Type B pancreatic cell (in vitro differentiated cells): ENCODE measurements around the gene RFPL4AL1. TPM values are rescaled to one million over a fixed set of nuclear protein-coding genes. Genes with fewer than 3 reads are reported as not detected.

ENCODE experiments used
- DNase-seq: peaks from one replicate; pipeline ENCODE4 v3.0.0; 2021; ENCODE audit warnings: mixed read lengths; ENCODE audit not compliant: unreplicated experiment; ENCODE audit errors: extremely low spot score
- H3K27ac Mint-ChIP-seq: 2 replicates; pipeline ENCODE4 v1.8.0; 2021; ENCODE audit warnings: mild to moderate bottlenecking, mixed read lengths
- H3K27me3 Mint-ChIP-seq: 2 replicates; pipeline ENCODE4 v1.8.0; 2021; ENCODE audit warnings: mixed read lengths
- H3K36me3 Mint-ChIP-seq: 2 replicates; pipeline ENCODE4 v1.8.0; 2021; ENCODE audit warnings: mixed read lengths
- H3K4me1 Mint-ChIP-seq: one replicate; pipeline ENCODE4 v1.8.0; 2021; ENCODE audit warnings: mixed read lengths; ENCODE audit not compliant: unreplicated experiment
- H3K4me3 Mint-ChIP-seq: 2 replicates; pipeline ENCODE4 v1.8.0; 2021; ENCODE audit warnings: mild to moderate bottlenecking, mixed read lengths
- H3K9me3 Mint-ChIP-seq: 2 replicates; pipeline ENCODE4 v1.8.0; 2021; ENCODE audit warnings: mixed read lengths
- CTCF ChIP-seq: fragments of 200-600 bp; sonication (generic); conservative IDR thresholded peaks from 2 replicates; pipeline ENCODE4 v1.5.0; 2021; ENCODE audit warnings: antibody characterized with exemption, mild to moderate bottlenecking
- total RNA-seq: library from RNA; stranded (reverse); gene quantifications from 2 replicates; pipeline ENCODE4 v1.2.1, GENCODE V29; 2021; ENCODE audit warnings: low replicate concordance

The RFPL4AL1 gene
- total RNA-seq, 1 donor from 2014 or later = not detected

GRCh38 chr19:55781112-55781511, 12.2 kb downstream of the RFPL4AL1 start:
- no peaks in the 10 kb centered on the region for H3K27me3 Mint-ChIP-seq
- no peak for DNase-seq
- no peaks in the 10 kb centered on the region for H3K4me1 Mint-ChIP-seq
- no peaks in the 10 kb centered on the region for H3K9me3 Mint-ChIP-seq
- H3K4me3 Mint-ChIP-seq = no peak overlapping the region
- no peaks in the 10 kb centered on the region for H3K36me3 Mint-ChIP-seq
- no peak for TF ChIP-seq CTCF
- no peak overlapping the region for H3K27ac Mint-ChIP-seq

- Mint-ChIP-seq H3K27me3 (no peaks in the 10 kb centered on the region), H3K4me1 (no peaks in the 10 kb centered on the region), H3K9me3 (peaks cover 5% of the 10 kb centered on the region), H3K4me3 (no peak overlapping the region), H3K36me3 (no peaks in the 10 kb centered on the region), H3K27ac (no peak overlapping the region)
- no peak for DNase-seq
- no peak for TF ChIP-seq CTCF
Observed at GRCh38 chr19:55795021-55795420, 26.1 kb downstream of the RFPL4AL1 start.

- DNase-seq = no peak
- Mint-ChIP-seq H3K4me1 (no peaks in the 10 kb centered on the region), H3K27me3 (no peaks in the 10 kb centered on the region), H3K9me3 (peaks cover 9% of the 10 kb centered on the region), H3K27ac (no peak overlapping the region), H3K4me3 (no peak overlapping the region), H3K36me3 (no peaks in the 10 kb centered on the region)
- TF ChIP-seq CTCF = no peak
Observed at GRCh38 chr19:55801416-55801815, 32.5 kb downstream of the RFPL4AL1 start.

- no peak overlapping the region for H3K4me3 Mint-ChIP-seq
- H3K27me3 Mint-ChIP-seq = no peaks in the 10 kb centered on the region
- no peak overlapping the region for H3K27ac Mint-ChIP-seq
- no peaks in the 10 kb centered on the region for H3K36me3 Mint-ChIP-seq
- TF ChIP-seq CTCF = no peak
- no peaks in the 10 kb centered on the region for H3K4me1 Mint-ChIP-seq
- DNase-seq = no peak
- H3K9me3 Mint-ChIP-seq = peaks cover 9% of the 10 kb centered on the region
Observed at GRCh38 chr19:55802281-55802680, 33.4 kb downstream of the RFPL4AL1 start.

GRCh38 chr19:55809381-55810058, 40.6 kb downstream of the RFPL4AL1 start:
- no peak overlapping the region for H3K4me3 Mint-ChIP-seq
- no peaks in the 10 kb centered on the region for H3K4me1 Mint-ChIP-seq
- no peaks in the 10 kb centered on the region for H3K27me3 Mint-ChIP-seq
- H3K36me3 Mint-ChIP-seq = no peaks in the 10 kb centered on the region
- TF ChIP-seq CTCF = peak; percentile 54
- no peak for DNase-seq
- H3K27ac Mint-ChIP-seq = no peak overlapping the region
- no peaks in the 10 kb centered on the region for H3K9me3 Mint-ChIP-seq
